ENCODE results near the gene DND1.
A peak's percentile ranks its signal among the peaks of the same experiment; 100 is the strongest.
"Not testable (repeated sequence)": the region's sequence is repeated elsewhere in the genome, so short reads cannot be mapped to it uniquely, and the experiment has no call there.

Gene DND1

DNA sequence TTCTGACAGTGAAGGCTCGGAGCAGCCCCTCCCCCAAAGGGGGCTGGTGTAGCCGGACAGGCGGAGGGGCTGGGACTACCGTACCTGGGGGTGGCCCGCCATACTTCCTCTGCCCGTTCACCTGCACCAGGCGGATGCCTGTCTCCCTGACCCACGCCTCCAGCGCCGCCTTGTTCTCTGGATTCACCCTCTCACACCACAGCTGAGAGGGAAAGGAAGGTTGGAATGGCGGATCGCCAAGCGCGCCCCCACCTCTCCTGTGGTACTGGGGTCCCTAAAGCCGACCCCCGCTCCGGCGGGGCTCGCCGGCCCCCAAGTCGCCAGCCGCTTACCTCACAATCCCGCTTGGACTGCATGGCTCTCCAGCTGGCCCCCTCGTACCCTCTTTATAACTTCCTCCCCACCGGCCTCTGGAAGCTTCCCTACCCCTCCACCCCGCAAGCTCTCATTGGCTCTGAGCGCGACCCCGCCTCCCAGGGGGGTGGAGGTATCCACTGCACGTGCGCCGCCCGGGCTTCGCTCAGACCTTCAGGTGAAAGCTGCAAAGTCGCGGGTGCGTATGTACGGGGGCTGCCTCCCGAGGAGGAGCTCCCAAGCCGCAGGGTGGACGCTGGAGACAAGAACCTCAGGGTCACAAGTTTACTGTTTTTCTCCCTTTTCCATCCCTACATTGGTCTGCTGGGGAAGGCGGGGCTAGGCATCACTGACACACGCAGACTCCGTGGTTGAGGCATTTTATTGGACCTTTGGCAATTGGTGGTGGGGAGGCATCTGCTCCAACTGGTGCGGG, at the start of gene DND1:
TSS of gene DND1 (minus strand) at position 390 of the 790 bp plus-strand sequence. CDS start at position 356, 34 bp downstream.
- H3K27ac ChIP-seq (ENCODE audit: low read depth in 2 of 2, low read length in 2 of 2): peak within 1 kb of the TSS in 1 of 2 donors; percentile 25
- H3K36me3 ChIP-seq (ENCODE audit: control insufficient read depth in 2 of 2, insufficient read depth in 2 of 2, low read length in 2 of 2): peaks cover 63 to 72% of the 10 kb centered on the region in 2 donors
- no peaks in the 10 kb centered on the region for H3K27me3 ChIP-seq (ENCODE audit: control insufficient read depth in 2 of 2, insufficient read depth in 2 of 2, low read length in 2 of 2)
- H3K4me3 ChIP-seq (ENCODE audit: low read length in 2 of 2): no peak within 1 kb of the TSS
- no peaks in the 10 kb centered on the region for H3K9me3 ChIP-seq (ENCODE audit: control insufficient read depth in 2 of 2, low read length in 2 of 2)
- no peak within 1 kb of the TSS for H3K9ac ChIP-seq (ENCODE audit: low read depth in 1 of 2, low read length in 2 of 2)
- H3K4me1 ChIP-seq (ENCODE audit: control insufficient read depth in 2 of 2, insufficient read depth in 2 of 2, low read length in 2 of 2): peaks cover 0 to 9% of the 10 kb centered on the region in 2 donors

DNA sequence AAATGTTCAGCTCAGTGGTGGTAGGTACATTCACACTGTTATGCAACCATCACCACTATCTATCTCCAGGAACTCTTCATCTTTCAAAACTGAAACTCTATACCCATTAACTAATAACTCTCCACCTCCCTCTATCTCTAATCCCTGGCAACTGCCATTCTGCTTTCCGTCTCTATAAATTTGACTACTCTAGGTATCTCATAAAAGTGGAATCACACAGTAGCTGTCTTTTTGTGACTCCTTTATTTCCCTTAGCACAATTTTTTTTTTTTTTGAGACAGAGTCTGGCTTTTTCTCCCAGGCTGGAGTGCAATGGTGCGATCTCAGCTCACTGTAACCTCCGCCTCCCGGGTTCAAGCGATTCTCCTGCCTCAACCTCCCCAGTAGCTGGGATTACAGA, 48.0 kb upstream of the DND1 start:
- not testable (repeated sequence) for H3K9ac ChIP-seq (ENCODE audit: low read depth in 1 of 2, low read length in 2 of 2); H3K27ac ChIP-seq (ENCODE audit: low read depth in 2 of 2, low read length in 2 of 2); H3K4me3 ChIP-seq (ENCODE audit: low read length in 2 of 2); H3K4me1 ChIP-seq (ENCODE audit: control insufficient read depth in 2 of 2, insufficient read depth in 2 of 2, low read length in 2 of 2); H3K36me3 ChIP-seq (ENCODE audit: control insufficient read depth in 2 of 2, insufficient read depth in 2 of 2, low read length in 2 of 2); H3K27me3 ChIP-seq (ENCODE audit: control insufficient read depth in 2 of 2, insufficient read depth in 2 of 2, low read length in 2 of 2); H3K9me3 ChIP-seq (ENCODE audit: control insufficient read depth in 2 of 2, low read length in 2 of 2)

GRCh38 chr5:140720738-140721137, 47.4 kb upstream of the DND1 start:
- H3K4me3 ChIP-seq (ENCODE audit: low read length in 2 of 2); H3K27me3 ChIP-seq (ENCODE audit: control insufficient read depth in 2 of 2, insufficient read depth in 2 of 2, low read length in 2 of 2); H3K9ac ChIP-seq (ENCODE audit: low read depth in 1 of 2, low read length in 2 of 2); H3K27ac ChIP-seq (ENCODE audit: low read depth in 2 of 2, low read length in 2 of 2); H3K36me3 ChIP-seq (ENCODE audit: control insufficient read depth in 2 of 2, insufficient read depth in 2 of 2, low read length in 2 of 2); H3K9me3 ChIP-seq (ENCODE audit: control insufficient read depth in 2 of 2, low read length in 2 of 2); H3K4me1 ChIP-seq (ENCODE audit: control insufficient read depth in 2 of 2, insufficient read depth in 2 of 2, low read length in 2 of 2): not testable (repeated sequence)

DNA sequence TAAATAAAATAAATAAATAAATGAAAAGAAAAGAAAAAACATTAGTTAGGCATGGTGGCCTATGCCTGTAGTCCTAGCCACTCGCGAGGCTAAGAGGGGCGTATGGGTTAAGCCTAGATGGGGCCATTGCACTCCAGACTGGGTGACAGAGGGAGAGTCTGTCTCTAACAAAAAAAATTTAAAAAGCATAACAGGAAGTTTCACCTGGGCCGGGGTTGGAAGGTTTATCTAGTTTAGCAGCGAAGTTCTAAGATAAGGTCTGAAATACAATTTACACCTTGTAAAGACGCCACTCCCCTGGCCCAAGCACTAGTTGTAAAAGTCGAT, 44.9 kb upstream of the DND1 start:
- H3K4me3 ChIP-seq (ENCODE audit: low read length in 2 of 2): peak overlapping the region; percentile 68 to 75
- peaks cover 2 to 7% of the 10 kb centered on the region in 2 donors for H3K4me1 ChIP-seq (ENCODE audit: control insufficient read depth in 2 of 2, insufficient read depth in 2 of 2, low read length in 2 of 2)
- no peaks in the 10 kb centered on the region for H3K27me3 ChIP-seq (ENCODE audit: control insufficient read depth in 2 of 2, insufficient read depth in 2 of 2, low read length in 2 of 2)
- no peaks in the 10 kb centered on the region for H3K36me3 ChIP-seq (ENCODE audit: control insufficient read depth in 2 of 2, insufficient read depth in 2 of 2, low read length in 2 of 2)
- peak overlapping the region; percentile 90 to 96 for H3K27ac ChIP-seq (ENCODE audit: low read depth in 2 of 2, low read length in 2 of 2)
- H3K9me3 ChIP-seq (ENCODE audit: control insufficient read depth in 2 of 2, low read length in 2 of 2): no peaks in the 10 kb centered on the region
- H3K9ac ChIP-seq (ENCODE audit: low read depth in 1 of 2, low read length in 2 of 2): peak overlapping the region; percentile 68 to 79

GRCh38 chr5:140716238-140716637, 42.9 kb upstream of the DND1 start:
- H3K36me3 ChIP-seq (ENCODE audit: control insufficient read depth in 2 of 2, insufficient read depth in 2 of 2, low read length in 2 of 2): not testable (repeated sequence)

DNA sequence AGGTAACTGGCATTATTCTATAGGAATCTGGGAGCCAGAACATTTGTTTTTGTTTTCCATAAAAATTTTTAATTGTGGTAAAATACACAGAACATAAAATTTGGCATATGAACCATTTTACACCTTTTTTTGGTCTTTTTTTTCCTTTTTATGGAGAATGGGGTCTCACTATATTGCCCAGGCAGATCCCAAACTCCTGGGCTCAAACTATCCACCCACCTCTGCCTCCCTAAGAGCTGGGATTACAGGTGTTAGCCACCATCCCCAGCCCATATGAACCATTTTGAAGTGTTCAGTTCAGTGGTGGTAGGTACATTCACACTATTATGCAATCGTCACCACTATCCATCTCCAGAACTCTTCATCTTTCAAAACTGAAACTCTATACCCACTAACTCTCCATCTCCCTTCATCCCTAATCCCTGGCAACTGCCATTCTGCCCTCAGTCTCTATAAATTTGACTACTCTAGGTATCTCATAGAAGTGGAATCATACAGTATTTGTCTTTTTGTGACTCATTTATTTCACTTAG, 40.3 kb upstream of the DND1 start:
- peaks cover 4 to 5% of the 10 kb centered on the region in 2 donors for H3K4me1 ChIP-seq (ENCODE audit: control insufficient read depth in 2 of 2, insufficient read depth in 2 of 2, low read length in 2 of 2)
- H3K9ac ChIP-seq (ENCODE audit: low read depth in 1 of 2, low read length in 2 of 2): no peak overlapping the region
- no peak overlapping the region for H3K27ac ChIP-seq (ENCODE audit: low read depth in 2 of 2, low read length in 2 of 2)
- no peaks in the 10 kb centered on the region for H3K27me3 ChIP-seq (ENCODE audit: control insufficient read depth in 2 of 2, insufficient read depth in 2 of 2, low read length in 2 of 2)
- H3K36me3 ChIP-seq (ENCODE audit: control insufficient read depth in 2 of 2, insufficient read depth in 2 of 2, low read length in 2 of 2): no peaks in the 10 kb centered on the region
- H3K4me3 ChIP-seq (ENCODE audit: low read length in 2 of 2): no peak overlapping the region
- H3K9me3 ChIP-seq (ENCODE audit: control insufficient read depth in 2 of 2, low read length in 2 of 2): no peaks in the 10 kb centered on the region

More at GRCh38 chr5:140716238-140716637, 42.9 kb upstream of the DND1 start:
- H3K27ac ChIP-seq (ENCODE audit: low read depth in 2 of 2, low read length in 2 of 2); H3K27me3 ChIP-seq (ENCODE audit: control insufficient read depth in 2 of 2, insufficient read depth in 2 of 2, low read length in 2 of 2); H3K4me1 ChIP-seq (ENCODE audit: control insufficient read depth in 2 of 2, insufficient read depth in 2 of 2, low read length in 2 of 2); H3K9me3 ChIP-seq (ENCODE audit: control insufficient read depth in 2 of 2, low read length in 2 of 2); H3K4me3 ChIP-seq (ENCODE audit: low read length in 2 of 2); H3K9ac ChIP-seq (ENCODE audit: low read depth in 1 of 2, low read length in 2 of 2): not testable (repeated sequence)

DNA sequence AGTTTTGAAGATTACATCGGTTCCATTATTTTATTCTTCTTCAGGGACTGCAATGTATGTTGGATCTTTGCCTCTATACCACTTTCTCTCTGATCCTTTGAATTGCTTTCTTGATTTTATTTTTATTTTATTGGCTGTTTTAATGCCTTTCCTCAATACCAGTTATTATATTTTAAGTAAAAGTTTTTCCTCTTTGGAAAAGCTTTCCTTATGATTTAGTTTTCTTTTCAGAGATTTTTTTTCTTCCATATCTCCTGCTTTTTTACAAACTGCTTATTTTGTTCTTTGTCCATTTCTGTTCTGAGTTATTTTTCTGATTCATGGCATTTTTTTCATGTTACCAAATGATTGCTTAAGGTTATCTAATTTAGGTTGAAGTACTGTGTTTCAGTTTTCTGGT, 38.4 kb upstream of the DND1 start:
- peaks cover 0 to 2% of the 10 kb centered on the region in 2 donors for H3K4me1 ChIP-seq (ENCODE audit: control insufficient read depth in 2 of 2, insufficient read depth in 2 of 2, low read length in 2 of 2)
- H3K9me3 ChIP-seq (ENCODE audit: control insufficient read depth in 2 of 2, low read length in 2 of 2): no peaks in the 10 kb centered on the region

DNA sequence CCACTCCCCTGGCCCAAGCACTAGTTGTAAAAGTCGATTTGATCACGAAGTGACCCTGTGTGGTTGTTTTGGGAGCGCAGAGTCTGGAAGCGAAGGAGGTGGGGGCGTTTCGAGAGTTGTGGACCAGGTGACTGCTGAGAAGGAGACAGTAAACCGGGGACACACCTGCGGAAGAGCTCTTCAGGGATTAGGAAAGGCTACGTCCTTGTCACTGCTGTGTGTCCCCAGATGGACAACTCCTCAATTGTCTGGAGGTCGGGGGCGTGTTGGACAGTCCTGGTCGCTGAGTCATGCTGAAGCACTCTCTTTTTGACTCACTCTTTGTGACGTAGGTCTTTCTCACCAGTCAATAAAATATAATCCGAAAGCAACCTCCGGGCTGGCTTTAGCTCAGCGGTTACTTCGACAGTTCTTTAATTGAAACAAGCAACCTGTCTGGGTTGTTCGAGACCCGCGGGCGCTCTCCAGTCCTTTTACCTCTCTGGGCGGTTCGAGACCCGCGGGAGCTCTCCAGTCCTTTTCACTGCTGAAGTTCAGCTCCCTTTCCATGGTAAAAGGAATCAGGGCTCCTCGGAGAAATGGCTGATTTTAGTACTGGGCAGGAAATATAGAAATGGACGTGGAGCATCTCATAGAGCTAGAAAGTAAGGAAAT, 37.6 kb upstream of the DND1 start:
- Histone ChIP-seq H3K9me3 (ENCODE audit: control insufficient read depth in 2 of 2, low read length in 2 of 2) (no peaks in the 10 kb centered on the region), H3K4me3 (ENCODE audit: low read length in 2 of 2) (peak overlapping the region; percentile 81 to 90), H3K36me3 (ENCODE audit: control insufficient read depth in 2 of 2, insufficient read depth in 2 of 2, low read length in 2 of 2) (peaks cover 2 to 15% of the 10 kb centered on the region in 2 donors), H3K27ac (ENCODE audit: low read depth in 2 of 2, low read length in 2 of 2) (peak overlapping the region; percentile 91 to 94), H3K27me3 (ENCODE audit: control insufficient read depth in 2 of 2, insufficient read depth in 2 of 2, low read length in 2 of 2) (no peaks in the 10 kb centered on the region), H3K9ac (ENCODE audit: low read depth in 1 of 2, low read length in 2 of 2) (peak overlapping the region; percentile 79 to 88), H3K4me1 (ENCODE audit: control insufficient read depth in 2 of 2, insufficient read depth in 2 of 2, low read length in 2 of 2) (peaks cover 0 to 2% of the 10 kb centered on the region in 2 donors)

More for the DNA sequence above, 38.4 kb upstream of the DND1 start:
- H3K36me3 ChIP-seq (ENCODE audit: control insufficient read depth in 2 of 2, insufficient read depth in 2 of 2, low read length in 2 of 2): peaks cover 0 to 9% of the 10 kb centered on the region in 2 donors
- peak overlapping the region; percentile 79 to 88 for H3K9ac ChIP-seq (ENCODE audit: low read depth in 1 of 2, low read length in 2 of 2)
- no peaks in the 10 kb centered on the region for H3K27me3 ChIP-seq (ENCODE audit: control insufficient read depth in 2 of 2, insufficient read depth in 2 of 2, low read length in 2 of 2)
- H3K4me3 ChIP-seq (ENCODE audit: low read length in 2 of 2): peak overlapping the region; percentile 81 to 90
- peak overlapping the region; percentile 91 to 94 for H3K27ac ChIP-seq (ENCODE audit: low read depth in 2 of 2, low read length in 2 of 2)

DNA sequence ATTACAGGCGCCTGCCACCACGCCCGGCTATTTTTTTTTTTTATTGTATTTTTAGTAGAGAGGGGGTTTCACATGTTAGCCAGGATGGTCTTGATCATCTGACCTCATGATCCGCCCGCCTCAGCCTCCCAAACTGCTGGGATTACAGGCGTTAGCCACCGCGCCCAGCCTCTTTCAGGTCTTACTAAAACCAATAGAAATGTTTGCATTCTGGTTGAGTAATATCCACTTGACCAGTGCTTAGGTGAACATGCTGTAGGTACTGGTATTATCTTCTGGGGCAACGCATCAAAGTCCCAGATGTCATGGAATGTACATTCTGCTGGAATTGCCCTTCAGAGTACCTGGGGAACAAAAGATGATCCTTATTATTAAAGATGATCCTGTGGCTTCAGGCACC, 35.4 kb upstream of the DND1 start:
- H3K9me3 ChIP-seq (ENCODE audit: control insufficient read depth in 2 of 2, low read length in 2 of 2); H3K4me1 ChIP-seq (ENCODE audit: control insufficient read depth in 2 of 2, insufficient read depth in 2 of 2, low read length in 2 of 2); H3K4me3 ChIP-seq (ENCODE audit: low read length in 2 of 2); H3K27me3 ChIP-seq (ENCODE audit: control insufficient read depth in 2 of 2, insufficient read depth in 2 of 2, low read length in 2 of 2); H3K27ac ChIP-seq (ENCODE audit: low read depth in 2 of 2, low read length in 2 of 2); H3K9ac ChIP-seq (ENCODE audit: low read depth in 1 of 2, low read length in 2 of 2): not testable (repeated sequence)
- H3K36me3 ChIP-seq (ENCODE audit: control insufficient read depth in 2 of 2, insufficient read depth in 2 of 2, low read length in 2 of 2): peaks cover 22 to 32% of the 10 kb centered on the region in 2 donors

- H3K9me3 ChIP-seq (ENCODE audit: control insufficient read depth in 2 of 2, low read length in 2 of 2): no peaks in the 10 kb centered on the region
- H3K4me3 ChIP-seq (ENCODE audit: low read length in 2 of 2): no peak overlapping the region
- H3K36me3 ChIP-seq (ENCODE audit: control insufficient read depth in 2 of 2, insufficient read depth in 2 of 2, low read length in 2 of 2): peaks cover 28 to 40% of the 10 kb centered on the region in 2 donors
- no peaks in the 10 kb centered on the region for H3K27me3 ChIP-seq (ENCODE audit: control insufficient read depth in 2 of 2, insufficient read depth in 2 of 2, low read length in 2 of 2)
- H3K9ac ChIP-seq (ENCODE audit: low read depth in 1 of 2, low read length in 2 of 2): no peak overlapping the region
- no peak overlapping the region for H3K27ac ChIP-seq (ENCODE audit: low read depth in 2 of 2, low read length in 2 of 2)
- peaks cover 0 to 2% of the 10 kb centered on the region in 2 donors for H3K4me1 ChIP-seq (ENCODE audit: control insufficient read depth in 2 of 2, insufficient read depth in 2 of 2, low read length in 2 of 2)
Measured at GRCh38 chr5:140707812-140708211, 34.4 kb upstream of the DND1 start.
